HG03354 (cell line): ENCODE measurements around the gene ADIRF.
"Not testable (repeated sequence)": the region's sequence is repeated elsewhere in the genome, so short reads cannot be mapped to it uniquely, and the experiment has no call there.

Source experiments
- ATAC-seq: cut with Tn5 transposase; IDR thresholded peaks from one replicate; pipeline ENCODE4 v1.9.1; 2021; ENCODE audit warnings: mild to moderate bottlenecking; ENCODE audit not compliant: unreplicated experiment, poor library complexity, severe bottlenecking

The ADIRF gene

GRCh38 chr10:86968271-86968993 is at the start of gene ADIRF:
TSS of gene ADIRF (plus strand) at chr10:86968482. CDS start at chr10:86968545, 63 bp downstream.
- ATAC-seq: no peak

GRCh38 chr10:86922553-86922961 is 45.7 kb upstream of the ADIRF start:
- no peak for ATAC-seq

GRCh38 chr10:86929468-86930380 is 38.6 kb upstream of the ADIRF start:
- no peak for ATAC-seq

GRCh38 chr10:86931872-86932271 is 36.4 kb upstream of the ADIRF start:
- ATAC-seq: no peak

GRCh38 chr10:86932674-86933073 is 35.6 kb upstream of the ADIRF start:
- no peak for ATAC-seq

- ATAC-seq: not testable (repeated sequence)
These were observed 34.0 kb upstream of the ADIRF start for GRCh38 chr10:86934162-86934711.

- no peak for ATAC-seq
These were observed 31.4 kb upstream of the ADIRF start for GRCh38 chr10:86936661-86937501.

GRCh38 chr10:86937502-86938154 is 30.7 kb upstream of the ADIRF start:
- no peak for ATAC-seq

GRCh38 chr10:86938260-86938659 is 30.0 kb upstream of the ADIRF start:
- no peak for ATAC-seq

GRCh38 chr10:86940076-86940475 is 28.2 kb upstream of the ADIRF start:
- not testable (repeated sequence) for ATAC-seq

GRCh38 chr10:86940677-86941076 is 27.6 kb upstream of the ADIRF start:
- no peak for ATAC-seq

- ATAC-seq: no peak
These were observed 26.9 kb upstream of the ADIRF start for GRCh38 chr10:86941426-86941825.

GRCh38 chr10:86941991-86942421 is 26.3 kb upstream of the ADIRF start:
- ATAC-seq: no peak

GRCh38 chr10:86942441-86943315 is 25.6 kb upstream of the ADIRF start:
- no peak for ATAC-seq

- no peak for ATAC-seq
These were observed 24.8 kb upstream of the ADIRF start for GRCh38 chr10:86943316-86944030.

GRCh38 chr10:86944031-86944419 is 24.3 kb upstream of the ADIRF start:
- ATAC-seq: no peak

GRCh38 chr10:86944471-86944870 is 23.8 kb upstream of the ADIRF start:
- ATAC-seq: no peak

- ATAC-seq: no peak
These were observed 23.4 kb upstream of the ADIRF start for GRCh38 chr10:86944907-86945306.
